NCI-H526 (cell line): Measurements from ENCODE around the gene GABBR2.
"Not testable (repeated sequence)": the region's sequence is repeated elsewhere in the genome, so short reads cannot be mapped to it uniquely, and the experiment has no call there.

ENCODE experiments used
- DNase-seq, 2 experiments: peaks; one replicate each; lab custom pipeline; 2025; lab: John Stamatoyannopoulos, UW

GABBR2 gene

DNA sequence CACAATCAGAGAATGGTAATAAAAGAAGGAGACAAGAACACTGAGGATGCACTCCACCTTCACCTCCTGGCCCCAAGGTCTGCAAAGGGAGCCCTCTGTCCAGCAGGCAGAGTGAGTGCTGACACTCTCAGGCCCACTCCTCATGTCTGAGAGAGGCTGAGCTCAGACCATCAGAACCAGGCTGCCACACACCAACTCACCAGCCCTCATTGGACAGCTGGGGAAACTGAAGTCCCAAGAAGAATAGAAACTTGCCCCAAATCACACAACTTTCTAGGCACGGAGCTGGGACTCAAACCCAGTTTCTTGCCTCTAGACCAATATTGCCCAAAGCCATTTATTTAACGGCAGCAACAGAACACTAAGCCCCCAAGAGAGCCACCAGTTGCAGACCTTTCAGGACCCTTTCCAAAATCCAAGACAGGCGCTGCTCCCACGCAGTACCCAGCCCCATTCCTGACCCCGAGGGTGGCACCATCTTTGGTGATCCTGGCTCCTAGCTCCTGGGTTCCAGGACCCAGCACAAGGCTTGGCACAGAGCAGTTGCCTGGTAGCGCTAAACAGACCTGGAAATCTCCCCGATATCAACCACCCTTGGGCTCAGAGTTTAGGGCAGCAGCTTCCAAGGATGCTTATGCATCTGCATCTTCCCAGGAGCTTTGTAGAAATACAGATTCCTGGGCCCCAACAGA is 192.4 kb downstream of the GABBR2 start:
- DNase-seq, result no peak

DNA sequence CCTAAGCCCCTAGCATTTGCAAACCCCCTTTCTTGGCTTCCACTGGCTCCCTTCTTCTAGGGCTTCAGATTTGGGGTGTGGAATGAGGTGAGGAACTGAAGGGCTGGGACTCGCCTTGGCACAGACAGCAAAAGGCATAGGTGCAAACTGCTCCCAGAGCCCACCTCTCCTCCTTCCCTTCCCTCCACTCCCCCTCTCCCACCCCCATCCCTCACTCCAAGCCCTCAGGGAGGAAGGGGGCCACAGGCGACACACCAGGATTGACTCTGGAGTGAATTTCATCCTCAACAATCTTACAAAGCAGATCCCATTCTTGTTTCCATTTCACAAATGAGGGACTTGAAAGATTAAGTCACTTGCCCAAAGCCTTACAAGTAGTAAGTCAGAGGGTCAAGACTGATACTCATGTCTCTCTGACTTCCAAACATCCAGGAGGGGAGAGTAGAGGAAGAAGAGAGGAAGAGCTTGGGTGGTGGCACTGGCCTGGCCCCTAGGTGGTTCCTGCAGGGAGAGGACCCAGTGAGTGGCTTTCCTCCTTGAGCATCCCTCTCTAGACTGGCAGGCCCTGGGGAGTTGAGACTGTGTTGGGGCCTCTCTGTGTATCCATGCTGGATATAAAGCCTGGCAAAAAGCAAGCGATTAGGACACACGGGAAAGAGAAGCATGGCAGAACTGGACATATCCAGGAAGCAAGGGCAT is 193.1 kb downstream of the GABBR2 start:
- no peak for DNase-seq

DNA sequence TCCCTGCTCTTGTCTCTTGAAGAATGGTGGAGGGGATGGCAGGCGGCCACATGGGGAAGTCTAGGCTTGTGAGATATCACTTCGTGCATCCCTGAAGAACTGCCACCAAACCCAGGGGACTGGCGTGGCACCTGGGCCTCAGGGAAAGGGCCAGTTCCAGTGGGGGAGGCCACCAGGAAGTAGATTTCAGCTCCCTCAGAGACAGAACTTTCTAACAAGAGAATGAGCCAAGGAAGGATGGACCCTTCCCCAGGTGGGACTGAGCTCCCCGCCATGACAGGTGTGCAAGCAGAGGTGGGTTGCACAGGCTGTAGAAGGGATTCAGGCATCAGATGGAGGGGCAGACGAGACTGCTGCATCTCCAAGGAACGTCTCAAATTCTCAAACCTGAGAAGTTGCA is 193.9 kb downstream of the GABBR2 start:
- DNase-seq, result no peak

DNA sequence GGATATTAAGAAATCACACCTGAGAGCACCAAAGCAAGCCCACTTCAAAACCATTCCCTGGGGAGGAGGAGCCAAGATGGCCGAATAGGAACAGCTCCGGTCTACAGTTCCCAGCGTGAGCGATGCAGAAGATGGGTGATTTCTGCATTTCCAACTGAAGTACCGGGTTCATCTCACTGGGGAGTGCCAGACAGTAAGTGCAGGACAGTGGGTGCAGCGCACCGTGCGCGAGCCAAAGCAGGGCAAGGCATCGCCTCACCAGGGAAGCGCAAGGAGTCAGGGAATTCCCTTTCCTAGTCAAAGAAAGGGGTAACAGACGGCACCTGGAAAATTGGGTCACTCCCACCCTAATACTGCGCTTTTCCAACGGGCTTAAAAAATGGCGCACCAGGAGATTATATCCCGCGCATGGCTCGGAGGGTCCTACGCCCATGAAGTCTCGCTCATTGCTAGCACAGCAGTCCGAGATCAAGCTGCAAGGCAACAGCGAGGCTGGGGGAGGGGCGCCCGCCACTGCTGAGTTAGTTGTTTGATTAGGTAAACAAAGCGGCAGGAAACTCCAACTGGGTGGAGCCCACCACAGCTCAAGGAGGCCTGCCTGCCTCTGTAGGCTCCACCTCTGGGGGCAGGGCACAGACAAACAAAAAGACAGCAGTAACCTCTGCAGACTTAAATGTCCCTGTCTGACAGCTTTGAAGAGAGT is 200.4 kb downstream of the GABBR2 start:
- DNase-seq, result peak in 1 of 2 experiments; percentile 42

DNA sequence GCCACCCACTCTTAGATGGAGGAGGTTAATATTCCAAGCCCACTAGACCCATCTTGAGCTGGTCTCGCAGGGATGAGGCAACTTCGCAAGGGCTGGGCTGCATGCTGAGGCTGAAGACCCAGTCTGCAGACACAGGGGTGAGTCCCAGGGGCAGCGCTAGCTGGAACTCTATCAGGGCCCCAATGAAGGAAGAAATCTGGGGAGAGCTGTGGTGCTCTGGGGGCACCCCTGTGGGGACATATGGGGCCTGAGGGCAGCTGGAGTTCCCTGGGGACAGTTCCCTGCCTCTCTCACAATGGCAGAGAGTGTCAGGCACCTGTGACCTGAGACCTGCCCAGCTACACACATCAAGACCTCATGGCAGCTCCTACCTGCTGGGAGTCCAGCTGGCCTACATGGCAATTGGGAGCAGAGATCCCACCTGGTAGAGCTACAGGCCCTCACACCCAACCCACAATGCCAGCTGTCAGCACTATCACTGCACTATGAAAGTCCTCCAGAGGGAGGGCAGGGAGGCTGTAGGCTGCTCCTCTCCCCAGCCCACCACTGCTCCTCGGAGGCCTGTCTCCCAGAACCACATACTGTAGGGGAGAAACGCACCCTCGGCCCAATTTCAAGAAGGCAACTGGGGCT is 202.2 kb downstream of the GABBR2 start:
- no peak for DNase-seq

DNA sequence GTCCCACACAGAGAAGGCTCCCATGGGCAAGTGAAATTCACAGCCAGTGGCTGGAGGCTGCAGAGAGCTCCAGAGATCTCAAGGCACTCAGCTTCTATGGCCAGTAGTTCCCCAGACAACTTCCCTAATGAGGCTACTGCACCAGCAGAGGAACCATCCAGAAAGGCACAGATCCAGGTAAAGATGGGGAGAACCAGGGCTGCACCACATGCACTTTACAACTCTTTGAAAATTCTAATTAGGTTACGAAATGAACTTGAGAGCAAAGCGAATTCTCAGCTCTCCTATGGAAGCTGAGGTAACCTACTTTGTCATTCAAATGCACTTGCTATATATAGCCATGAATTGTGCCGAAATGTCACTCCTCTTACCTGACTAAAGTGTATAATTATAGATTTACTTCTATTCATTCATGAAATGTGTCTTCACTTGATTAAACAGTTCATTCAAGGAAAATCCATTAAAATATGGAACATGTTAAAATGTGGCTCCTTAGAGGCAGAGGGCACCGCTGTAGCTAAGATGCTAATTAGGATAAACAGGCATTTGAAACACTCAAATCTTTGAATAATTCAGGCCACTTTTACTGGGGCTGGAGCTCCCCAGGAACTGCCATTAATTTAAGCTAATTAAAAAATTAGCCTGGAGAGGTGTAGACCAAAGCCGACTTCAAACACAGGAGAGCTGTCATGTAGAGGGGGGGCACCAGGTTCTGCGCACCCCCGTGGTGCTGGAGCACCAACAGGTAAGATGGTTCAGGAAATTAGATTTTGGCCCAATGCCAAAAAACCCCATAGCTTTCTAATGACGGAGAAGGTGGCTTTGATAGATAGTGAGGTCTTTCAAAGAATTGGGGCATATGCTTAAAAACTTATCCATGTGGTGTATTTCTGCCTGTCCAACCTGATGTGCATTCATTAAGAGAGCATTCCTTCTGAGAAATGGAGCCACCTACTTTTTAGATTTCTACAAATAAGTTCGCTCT is 204.1 kb downstream of the GABBR2 start:
- peak; percentile 18 to 53 for DNase-seq

DNA sequence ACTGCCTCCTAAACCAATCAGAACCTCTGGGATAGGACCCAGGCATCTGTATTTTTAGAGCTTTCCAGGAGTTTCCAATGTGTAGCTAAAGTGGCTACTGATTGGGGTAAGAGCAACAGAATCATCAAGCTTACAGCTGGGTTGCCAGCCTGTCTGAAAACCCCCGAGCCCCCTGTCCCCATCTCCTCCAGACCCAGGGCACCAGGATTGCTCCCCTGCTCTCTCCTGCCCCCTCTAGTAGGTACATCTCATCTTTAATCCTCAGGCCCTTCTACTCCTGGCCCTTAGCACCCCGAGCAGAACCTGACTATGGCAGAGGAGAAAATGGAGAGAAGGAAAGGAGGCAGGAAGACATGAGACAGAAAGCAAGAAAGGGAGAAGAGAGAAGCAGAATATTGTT is 204.9 kb downstream of the GABBR2 start:
- no peak for DNase-seq

DNA sequence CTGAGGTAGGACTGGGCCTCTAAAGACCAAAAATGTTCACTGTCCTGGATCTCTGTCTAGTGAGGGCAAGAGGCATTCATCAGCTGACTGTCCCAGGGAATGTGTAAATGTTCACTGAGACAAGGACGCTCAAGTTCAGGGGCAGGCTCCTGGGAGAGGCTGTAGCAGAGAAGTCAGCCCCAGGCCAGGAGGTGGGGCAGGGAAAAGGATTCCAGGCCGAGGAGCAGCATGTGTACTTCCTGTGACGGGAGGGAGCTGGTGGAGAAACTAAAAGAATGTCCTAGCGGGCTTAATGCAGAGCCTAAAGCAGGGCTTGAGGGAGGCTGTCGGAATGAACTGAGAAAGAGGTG is 205.8 kb downstream of the GABBR2 start:
- DNase-seq, result no peak

DNA sequence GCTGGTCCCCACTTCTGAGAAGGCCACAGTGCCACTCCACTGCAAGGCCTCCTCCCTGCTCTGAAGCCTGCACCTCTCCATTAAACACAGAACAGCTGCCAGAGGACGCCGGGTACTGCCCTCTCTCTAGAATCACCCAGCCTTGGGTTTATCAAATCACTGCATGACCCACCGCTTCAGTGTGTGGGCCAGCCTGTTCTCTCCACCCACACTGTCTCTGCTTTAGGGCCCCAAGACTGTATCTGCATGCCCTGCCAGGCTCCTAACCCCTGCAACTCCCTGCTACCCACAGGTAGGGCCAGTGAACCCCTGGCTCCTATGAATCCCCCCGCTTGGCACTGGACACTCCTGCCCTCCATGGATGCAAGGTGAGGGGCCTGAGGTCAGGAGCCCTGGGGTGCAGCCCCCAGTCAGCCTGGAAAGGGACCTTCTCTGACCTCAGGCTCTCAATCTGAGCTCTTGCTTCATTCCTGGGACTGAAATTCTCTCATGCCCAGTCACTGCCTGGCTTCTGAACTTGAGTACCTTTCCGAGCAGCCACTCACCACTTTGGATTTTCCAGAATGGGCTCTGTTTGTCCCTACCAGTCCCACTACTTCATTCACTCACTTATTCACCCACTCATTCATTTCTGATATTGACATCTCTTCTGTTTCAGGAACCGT is 206.3 kb downstream of the GABBR2 start:
- no peak for DNase-seq

DNA sequence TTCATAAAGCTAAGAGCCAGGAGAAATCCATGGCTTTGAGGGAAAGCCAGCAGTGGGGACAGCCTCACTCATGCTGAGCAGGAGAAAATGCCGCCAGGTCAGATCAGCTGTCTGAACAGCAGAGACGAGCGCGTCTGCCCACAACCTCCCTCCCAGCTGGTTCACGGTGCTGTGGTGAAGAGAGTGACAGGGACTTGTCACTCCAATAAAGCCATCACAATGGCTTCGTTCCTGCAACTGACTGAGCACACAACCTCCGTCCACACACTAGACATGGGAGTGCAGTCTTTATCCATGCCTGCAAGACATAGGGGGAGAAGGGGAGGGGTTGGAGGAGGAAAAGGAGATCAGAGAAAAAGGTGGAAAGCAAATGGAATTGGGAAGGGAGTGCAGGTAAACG is 206.9 kb downstream of the GABBR2 start:
- DNase-seq, result no peak

DNA sequence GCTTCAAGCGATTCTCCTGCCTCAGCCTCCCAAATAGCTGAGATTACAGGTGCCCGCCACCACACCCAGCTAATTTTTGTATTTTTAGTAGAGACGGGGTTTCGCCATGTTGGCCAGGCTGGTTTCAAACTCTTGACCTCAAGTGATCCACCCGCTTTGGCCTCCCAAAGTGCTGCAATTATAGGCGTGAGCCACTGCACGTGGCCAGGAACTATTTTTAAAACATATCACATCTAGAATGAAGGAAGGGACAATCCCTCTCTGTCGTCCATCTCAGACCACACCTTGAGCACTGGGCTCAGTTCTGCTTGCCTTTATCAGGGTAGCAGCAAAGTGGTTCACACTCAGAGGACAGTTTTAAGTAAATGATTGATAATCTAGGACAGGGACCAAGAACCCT is 207.5 kb downstream of the GABBR2 start:
- not testable (repeated sequence) for DNase-seq

DNA sequence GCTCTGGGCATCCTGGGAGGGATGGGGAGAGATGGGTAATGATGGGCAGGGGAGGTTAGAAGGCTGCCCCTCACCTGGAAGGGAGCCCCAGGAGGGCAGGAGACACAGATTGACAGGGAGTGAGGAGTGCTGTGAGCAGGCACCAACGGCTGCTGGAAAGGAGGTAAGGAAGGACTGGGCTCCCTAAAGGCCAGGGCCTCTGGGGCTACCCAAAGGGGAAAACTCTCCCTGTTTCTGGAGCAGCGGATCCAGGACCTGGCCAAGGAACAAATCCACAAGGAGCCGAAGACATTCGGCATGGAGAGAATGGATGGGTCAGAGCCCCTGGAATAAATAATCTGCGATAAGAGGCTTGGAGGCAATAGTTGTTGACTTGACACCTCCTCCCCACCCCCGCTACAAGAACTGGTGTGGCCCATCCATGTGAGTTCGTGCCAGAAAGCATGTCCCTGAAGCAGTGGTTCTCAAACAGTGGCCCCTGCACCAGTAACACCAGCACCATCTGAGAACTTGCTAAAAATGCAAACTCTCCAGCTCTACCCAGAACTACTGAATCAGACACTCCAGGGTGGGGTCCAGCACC is 208.3 kb downstream of the GABBR2 start:
- no peak for DNase-seq

DNA sequence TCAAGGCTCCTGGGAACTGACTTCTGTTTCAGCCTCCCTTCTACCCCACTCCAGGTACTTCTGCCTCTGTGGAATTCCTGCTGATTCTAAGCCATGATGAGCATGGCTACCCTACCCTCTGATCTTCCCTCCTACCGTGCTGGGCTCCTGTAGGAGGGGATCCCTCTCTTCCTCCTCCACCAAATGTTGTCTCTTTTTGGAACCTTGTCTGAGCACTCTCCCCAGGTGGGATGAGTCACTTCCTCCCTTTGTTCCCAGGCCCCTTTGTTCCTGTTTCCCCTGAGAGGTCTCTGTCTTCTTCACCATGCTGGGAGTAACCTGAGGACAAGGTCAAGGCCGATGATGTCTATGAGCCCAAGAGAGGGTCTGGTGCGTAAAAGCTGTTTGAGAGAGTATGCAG is 213.2 kb downstream of the GABBR2 start:
- no peak for DNase-seq

DNA sequence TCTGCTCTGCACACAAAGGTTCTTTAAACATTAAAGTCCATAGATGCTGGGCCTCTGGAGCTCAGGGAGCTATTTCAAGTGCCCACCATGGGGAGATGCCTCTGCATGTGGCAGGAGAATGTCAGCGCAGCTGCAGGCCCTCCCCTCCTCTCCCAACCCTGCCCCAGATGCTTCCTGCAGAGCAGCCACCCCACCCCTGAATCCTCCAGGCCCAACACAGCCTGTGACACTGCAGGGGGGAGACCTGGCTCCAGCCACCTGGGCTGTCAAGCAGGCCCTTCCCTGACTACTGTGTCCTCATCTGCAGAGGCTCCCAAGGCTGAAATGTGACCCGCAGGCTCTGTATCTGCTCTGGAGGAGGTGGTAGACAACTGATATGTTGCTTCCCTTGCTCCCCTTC is 213.9 kb downstream of the GABBR2 start:
- DNase-seq, result no peak

DNA sequence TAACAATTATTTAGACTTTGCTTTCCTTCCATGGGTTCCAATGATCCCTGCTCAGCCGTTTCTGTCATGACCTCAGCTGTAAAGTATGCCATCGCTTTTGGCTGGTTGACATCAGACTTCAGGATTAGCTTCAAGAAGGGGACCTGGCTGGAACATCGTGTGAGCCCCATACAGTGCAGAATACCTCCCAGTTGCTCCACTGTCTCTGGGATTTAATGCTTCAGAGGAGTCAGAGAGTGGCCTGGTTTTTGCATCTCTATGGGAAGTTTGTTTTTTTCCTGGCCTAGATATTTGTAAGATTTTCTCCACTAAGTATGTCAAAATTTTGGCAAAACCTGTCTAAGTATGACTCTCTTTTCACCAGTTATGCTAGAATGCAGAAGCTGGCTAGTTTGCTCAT is 216.9 kb downstream of the GABBR2 start:
- no peak for DNase-seq

DNA sequence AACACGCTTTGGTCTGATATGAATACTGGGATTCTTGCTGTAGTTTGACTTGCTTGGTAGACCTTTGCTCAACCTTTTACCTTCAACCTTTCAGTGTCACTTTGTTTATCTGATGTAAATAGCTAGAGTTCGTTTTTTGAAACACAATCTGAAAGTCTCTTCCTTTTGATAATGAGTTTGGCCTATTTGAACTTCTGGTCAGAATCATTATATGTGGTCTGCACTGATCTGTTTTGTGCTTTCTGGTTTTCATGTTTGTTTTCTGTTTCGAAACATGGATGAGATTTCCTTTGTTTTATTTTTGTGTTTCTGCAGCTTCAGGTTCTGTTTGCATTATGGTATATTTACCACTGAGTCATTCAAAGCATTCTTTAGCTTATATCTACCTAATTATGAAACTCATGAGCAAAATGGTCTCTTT is 217.5 kb downstream of the GABBR2 start:
- DNase-seq, result no peak

DNA sequence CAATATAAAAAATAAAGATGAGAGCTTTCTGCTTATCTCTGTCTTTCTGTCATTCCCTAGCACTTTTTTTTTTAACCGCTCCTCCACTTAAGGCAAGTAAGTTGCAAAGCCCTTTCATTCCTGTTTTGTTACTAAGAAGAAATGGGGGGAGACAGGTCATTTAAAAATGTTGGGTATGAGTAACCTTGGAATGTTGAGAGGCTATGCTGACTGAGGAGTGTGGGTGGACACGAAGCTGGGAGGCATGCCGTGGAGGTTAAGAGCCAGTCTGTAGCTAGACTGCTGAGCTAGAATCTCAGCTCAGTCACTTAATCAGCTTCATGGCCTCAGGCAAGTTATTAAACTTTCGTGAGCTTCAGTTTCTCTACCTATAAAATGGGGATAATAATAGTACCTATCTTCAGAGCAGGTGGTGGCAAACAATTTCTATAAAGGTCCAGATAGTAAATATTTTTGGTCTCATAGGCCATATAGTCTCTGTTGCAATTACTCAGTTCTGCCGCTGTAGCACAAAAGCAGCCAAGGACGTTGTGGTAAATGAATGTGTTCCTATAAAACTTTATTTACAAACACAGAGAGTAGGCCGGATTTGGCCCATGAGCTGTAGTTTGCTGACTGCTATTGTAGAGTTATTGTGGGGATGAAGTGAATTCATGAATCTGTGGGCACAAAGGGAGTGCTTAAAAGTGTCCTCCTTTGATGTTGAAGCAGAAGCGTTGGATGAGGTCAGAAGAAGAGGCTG is 220.0 kb downstream of the GABBR2 start:
- DNase-seq, result no peak

DNA sequence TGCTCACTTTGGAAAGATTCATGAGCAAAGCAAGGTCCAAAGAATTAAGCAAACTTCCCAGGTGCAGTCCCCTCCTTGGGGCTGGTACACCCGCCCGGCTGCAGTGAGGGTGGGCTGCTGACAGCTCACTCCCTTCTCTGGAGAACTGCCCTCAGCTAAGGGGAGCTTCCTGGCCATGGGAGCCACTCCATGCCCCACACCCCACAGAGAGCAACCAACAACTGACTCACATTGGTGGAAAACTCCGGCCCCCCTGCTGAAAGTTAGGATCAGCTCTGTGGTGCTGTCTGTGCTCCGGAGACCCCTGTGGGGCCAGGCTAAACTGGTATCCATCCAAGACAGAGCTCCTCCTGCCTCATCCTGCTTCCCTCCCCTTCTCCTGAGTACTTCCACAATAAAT is 223.0 kb downstream of the GABBR2 start:
- DNase-seq, result no peak

DNA sequence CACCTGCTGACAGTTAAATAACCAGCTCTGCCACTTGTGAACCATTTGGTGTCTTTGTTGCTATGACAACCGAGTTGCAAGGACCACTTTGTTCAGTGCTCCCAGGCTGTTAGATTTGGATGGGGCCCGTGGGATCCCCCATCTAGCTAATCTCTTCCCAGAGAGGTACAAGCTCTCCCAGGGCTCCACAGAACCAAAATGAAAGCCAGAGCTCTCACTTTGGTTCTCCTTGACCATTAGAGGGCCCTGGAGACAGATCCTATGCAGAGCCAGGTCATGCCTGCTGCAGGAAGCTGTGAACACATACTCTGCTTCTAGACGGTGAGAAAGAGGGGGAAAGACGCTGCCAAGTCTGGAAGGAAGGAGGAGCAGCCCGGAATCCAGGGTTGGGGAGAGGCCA is 224.6 kb downstream of the GABBR2 start:
- no peak for DNase-seq

DNA sequence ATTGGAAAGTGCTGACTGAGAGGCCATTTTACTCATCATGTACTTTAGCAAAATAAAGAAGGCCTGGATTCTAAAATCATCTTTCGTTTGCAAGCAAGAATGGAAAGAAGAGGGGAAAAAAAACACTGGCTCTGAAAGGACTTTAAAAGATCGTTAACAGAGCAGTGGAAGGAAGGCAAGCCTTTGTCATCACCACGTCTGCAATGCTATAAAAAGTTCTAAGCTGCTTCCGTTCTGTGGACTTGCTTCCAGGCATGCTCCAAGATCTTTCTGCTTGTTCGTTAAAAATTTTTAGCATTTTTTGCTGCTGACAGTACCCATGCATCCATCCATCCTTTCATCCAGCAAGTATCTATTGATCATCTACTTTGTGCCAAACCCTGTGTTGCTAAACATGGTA is 226.5 kb downstream of the GABBR2 start:
- no peak for DNase-seq
